H1 (cell line): ENCODE measurements around the gene L3MBTL4. TPM values are rescaled to one million over a fixed set of nuclear protein-coding genes. Genes with fewer than 3 reads are reported as not detected.
A peak's percentile ranks its signal among the peaks of the same experiment; 100 is the strongest.

Source experiments
- CTCF ChIA-PET: fragments of 300-600 bp; sonication (Branson Sonifier 250); formaldehyde crosslinking; loops from one replicate; lab custom pipeline; 2021; ENCODE audit not compliant: partially characterized antibody; lab: Charles Lee
- POLR2A ChIA-PET: fragments of 300-600 bp; sonication (Branson Sonifier 250); formaldehyde crosslinking; loops from one replicate; lab custom pipeline; 2021; ENCODE audit warnings: inconsistent platforms; ENCODE audit not compliant: partially characterized antibody; lab: Charles Lee
- DNase-seq, 2 experiments: peaks; one replicate each; pipeline versions ENCODE4 v3.0.0 to v3.0.0-alpha.2; 2010 to 2022; ENCODE audit warnings: low spot score in 2 of 2, low read depth in 1 of 2, mixed read lengths in 1 of 2
- FAIRE-seq: peaks from 2 replicates; lab custom pipeline; 2011; peaks lifted over from hg19 to GRCh38; lab: Jason Lieb, UNC
- H2AFZ ChIP-seq: 2 replicates; pipeline ENCODE4 v1.8.1; 2012; ENCODE audit warnings: low read length, inconsistent platforms
- H2AK5ac ChIP-seq: 2 replicates; pipeline ENCODE4 v1.6.1; 2013; ENCODE audit warnings: low read depth, low read length
- H2BK120ac ChIP-seq: replicated peaks from 2 replicates; pipeline ENCODE3; 2013; ENCODE audit warnings: low read depth, low read length, inconsistent platforms
- H2BK12ac ChIP-seq: 2 replicates; pipeline ENCODE4 v1.6.1; 2013; ENCODE audit warnings: low read depth, low read length
- H2BK15ac ChIP-seq: 2 replicates; pipeline ENCODE4 v1.6.1; 2013; ENCODE audit warnings: low read length
- H2BK20ac ChIP-seq: 2 replicates; pipeline ENCODE4 v1.6.1; 2013; ENCODE audit warnings: low read length
- H2BK5ac ChIP-seq: 2 replicates; pipeline ENCODE4 v1.6.1; 2013; ENCODE audit warnings: low read depth, low read length
- H3K14ac ChIP-seq: 2 replicates; pipeline ENCODE4 v1.6.1; 2013; ENCODE audit warnings: inconsistent platforms; ENCODE audit not compliant: insufficient read length
- H3K18ac ChIP-seq: 2 replicates; pipeline ENCODE4 v1.6.1; 2013; ENCODE audit warnings: low read length; ENCODE audit errors: extremely low read depth
- H3K23ac ChIP-seq: 2 replicates; pipeline ENCODE4 v1.6.1; 2013; ENCODE audit warnings: inconsistent platforms; ENCODE audit not compliant: insufficient read length
- H3K23me2 ChIP-seq: 2 replicates; pipeline ENCODE4 v1.6.1; 2013; ENCODE audit warnings: low read depth, low read length
- H3K27ac ChIP-seq: 2 replicates; pipeline ENCODE4 v1.6.1; 2011; ENCODE audit warnings: low read depth, low read length, inconsistent platforms
- H3K27me3 ChIP-seq, 4 experiments: replicated peaks in 1 of 4; 1 replicate in 1 of 4; 2 replicates in 3 of 4; pipeline versions ENCODE4 v1.6.1 to v1.8.1; 2011 to 2013; ENCODE audit warnings: low read length in 3 of 4, mild to moderate bottlenecking in 3 of 4, inconsistent platforms in 2 of 4, mixed read lengths in 2 of 4, moderate library complexity in 1 of 4; ENCODE audit not compliant: control insufficient read depth in 3 of 4, insufficient read depth in 3 of 4; ENCODE audit errors: extremely low read depth in 1 of 4
- H3K36me3 ChIP-seq, 4 experiments: 2 replicates each; pipeline versions ENCODE4 v1.6.1 to v1.8.1; 2011 to 2013; ENCODE audit warnings: mild to moderate bottlenecking in 4 of 4, low read length in 3 of 4, moderate library complexity in 2 of 4, control low read depth in 1 of 4, inconsistent platforms in 1 of 4; ENCODE audit not compliant: insufficient read depth in 4 of 4, control insufficient read depth in 2 of 4
- H3K4ac ChIP-seq: replicated peaks from 2 replicates; pipeline ENCODE3; 2013; ENCODE audit warnings: low read length, low read depth, mixed read lengths, inconsistent platforms; ENCODE audit not compliant: insufficient read length
- H3K4me1 ChIP-seq, 4 experiments: replicated peaks in 1 of 4; 1 replicate in 1 of 4; 2 replicates in 3 of 4; pipeline versions ENCODE4 v1.6.1 to v1.8.1; 2011 to 2013; ENCODE audit warnings: low read length in 3 of 4, inconsistent platforms in 2 of 4, mixed read lengths in 1 of 4; ENCODE audit not compliant: insufficient read depth in 4 of 4, control insufficient read depth in 3 of 4
- H3K4me2 ChIP-seq, 2 experiments: 2 replicates each; pipeline versions ENCODE4 v1.6.1 to v1.8.1; 2011 to 2013; ENCODE audit warnings: low read depth in 2 of 2, low read length in 2 of 2, control low read depth in 1 of 2, inconsistent platforms in 1 of 2, mild to moderate bottlenecking in 1 of 2; ENCODE audit not compliant: insufficient read depth in 1 of 2
- H3K4me3 ChIP-seq, 4 experiments: fragments of 200-600, 300-600 bp in 1 of 4; sonication (generic), shearing (Covaris generic), sonication (Bioruptor Twin) in 1 of 4; 2 replicates each; pipeline versions ENCODE4 v1.5.1 to v1.8.1; 2011 to 2016; ENCODE audit warnings: low read length in 4 of 4, low read depth in 3 of 4, control low read depth in 2 of 4, inconsistent platforms in 2 of 4, mild to moderate bottlenecking in 2 of 4, mixed read lengths in 1 of 4, moderate library complexity in 1 of 4; ENCODE audit not compliant: insufficient read depth in 2 of 4; ENCODE audit errors: extremely low read depth in 1 of 4
- H3K56ac ChIP-seq: replicated peaks from 2 replicates; pipeline ENCODE3; 2013; ENCODE audit warnings: low read depth, mild to moderate bottlenecking, mixed read lengths, low read length, inconsistent platforms; ENCODE audit not compliant: insufficient read length
- H3K79me1 ChIP-seq: 2 replicates; pipeline ENCODE4 v1.6.1; 2013; ENCODE audit warnings: low read depth, low read length, control low read depth
- H3K79me2 ChIP-seq, 2 experiments: 2 replicates each; pipeline versions ENCODE4 v1.6.1 to v1.8.1; 2012 to 2013; ENCODE audit warnings: low read length in 2 of 2, mild to moderate bottlenecking in 2 of 2, inconsistent platforms in 1 of 2; ENCODE audit not compliant: insufficient read depth in 2 of 2, control insufficient read depth in 1 of 2
- H3K9ac ChIP-seq, 4 experiments: replicated peaks in 1 of 4; 1 replicate in 1 of 4; 2 replicates in 3 of 4; pipeline versions ENCODE4 v1.6.1 to v1.8.1; 2011 to 2013; ENCODE audit warnings: low read depth in 3 of 4, low read length in 3 of 4, control low read depth in 2 of 4, mild to moderate bottlenecking in 2 of 4, moderate library complexity in 2 of 4, inconsistent platforms in 1 of 4; ENCODE audit errors: extremely low read depth in 1 of 4
- H3K9me3 ChIP-seq, 2 experiments: 2 replicates each; pipeline versions ENCODE4 v1.6.1 to v1.8.1; 2012 to 2013; ENCODE audit warnings: mild to moderate bottlenecking in 2 of 2, moderate library complexity in 2 of 2, control low read depth in 1 of 2, inconsistent platforms in 1 of 2, low read depth in 1 of 2, low read length in 1 of 2, mixed read lengths in 1 of 2; ENCODE audit not compliant: insufficient read depth in 2 of 2
- H4K20me1 ChIP-seq, 2 experiments: replicated peaks in 1 of 2; 2 replicates each; pipeline versions ENCODE3 to v1.8.1; 2011 to 2013; ENCODE audit warnings: inconsistent platforms in 2 of 2, low read length in 2 of 2, mild to moderate bottlenecking in 1 of 2; ENCODE audit not compliant: insufficient read depth in 2 of 2, control insufficient read depth in 1 of 2
- H4K5ac ChIP-seq: 2 replicates; pipeline ENCODE4 v1.6.1; 2013; ENCODE audit warnings: low read length, low read depth, mixed read lengths, inconsistent platforms; ENCODE audit not compliant: insufficient read length
- H4K8ac ChIP-seq: 2 replicates; pipeline ENCODE4 v1.8.0; 2013; ENCODE audit warnings: mild to moderate bottlenecking, moderate library complexity, low read length, inconsistent platforms; ENCODE audit not compliant: insufficient read depth; ENCODE audit errors: extremely low read depth
- H4K91ac ChIP-seq: replicated peaks from 2 replicates; pipeline ENCODE3; 2013; ENCODE audit warnings: low read length, mixed read lengths, inconsistent platforms; ENCODE audit not compliant: insufficient read length
- CEBPB ChIP-seq: IDR thresholded peaks from 2 replicates; pipeline ENCODE4 v1.6.1; 2012; ENCODE audit warnings: low read depth, low read length
- CHD2 ChIP-seq: IDR thresholded peaks from 2 replicates; pipeline ENCODE4 v1.6.1; 2012; ENCODE audit warnings: low read length, improper control_type of control experiment
- RAD21 ChIP-seq, 2 experiments: IDR thresholded peaks in 1 of 2; conservative IDR thresholded peaks in 1 of 2; 2 replicates each; pipeline ENCODE4 v1.6.1; 2011; ENCODE audit warnings: low read depth in 2 of 2, low read length in 2 of 2, improper control_type of control experiment in 1 of 2, inconsistent platforms in 1 of 2, mild to moderate bottlenecking in 1 of 2, moderate library complexity in 1 of 2
- WGBS, 2 experiments: shearing (Covaris generic) in 1 of 2; methylation state at CpG; one replicate each; pipeline versions ENCODE4 v1.1.6 to v1.1.7; 2013 to 2015; ENCODE audit warnings: low lambda C conversion rate in 2 of 2, mixed read lengths in 2 of 2, inconsistent platforms in 1 of 2, low coverage in 1 of 2, missing lambda C conversion rate in 1 of 2; ENCODE audit not compliant: insufficient replicate concordance in 2 of 2, insufficient coverage in 1 of 2, insufficient read length in 1 of 2; ENCODE audit errors: extremely low coverage in 1 of 2, missing lambda C conversion rate in 1 of 2; 5-methylcytosine and 5-hydroxymethylcytosine counted together
- polyA plus RNA-seq, 7 experiments: library from polyadenylated mRNA; depleted of rRNA in 3 of 7; stranded (reverse) in 5 of 7; unstranded in 2 of 7; fragments of >200 nt in 5 of 7; fragments of 200-250 nt in 2 of 7; gene quantifications; 1 replicate in 5 of 7; 2 replicates in 1 of 7; 4 replicates in 1 of 7; pipeline versions ENCODE4 v1.2.1 to v1.2.3, GENCODE V29; 2011 to 2013; ENCODE audit warnings: missing spikeins in 2 of 7, mixed read lengths in 2 of 7
- total RNA-seq: library from RNA; stranded (reverse); fragmentation: NEBNext Ultra II Directional; extraction: Animal tissue kit (Norgen Biotek cat#: 25700); gene quantifications from 2 replicates; pipeline ENCODE4 v1.2.1, GENCODE V29; 2021

The L3MBTL4 gene
- total and polyA plus RNA-seq, 2 of the 8 experiments (the other 6 are each of a cell fraction or from before 2014, with no cell fraction given): 1.0 to 2.1 TPM

GRCh38 chr18:5944448-5944847 is 470.3 kb downstream of the L3MBTL4 start:
- Histone ChIP-seq H3K4me3 (no peak overlapping the region), H2BK15ac (no peak overlapping the region), H3K23ac (no peak overlapping the region), H3K9me3 (no peaks in the 10 kb centered on the region), H3K4me2 (no peak overlapping the region), H2AFZ (no peak overlapping the region), H3K27me3 (no peaks in the 10 kb centered on the region), H2BK5ac (no peak overlapping the region), H2AK5ac (no peak overlapping the region), H3K27ac (no peak overlapping the region), H4K20me1 (no peaks in the 10 kb centered on the region), H3K79me2 (no peaks in the 10 kb centered on the region), H3K4ac (no peak overlapping the region), H3K4me1 (peaks cover 2 to 10% (median 8%) of the 10 kb centered on the region in 4 experiments; a peak in 5 of 7 replicates), H3K79me1 (no peaks in the 10 kb centered on the region), H4K91ac (no peak overlapping the region), H2BK120ac (no peak overlapping the region), H3K23me2 (no peaks in the 10 kb centered on the region), H2BK20ac (no peak overlapping the region), H3K14ac (no peak overlapping the region), H4K8ac (no peak overlapping the region), H3K9ac (no peak overlapping the region), H4K5ac (no peak overlapping the region), H3K36me3 (no peaks in the 10 kb centered on the region), H3K56ac (no peak overlapping the region), H3K18ac (no peak overlapping the region), H2BK12ac (no peak overlapping the region)
- DNase-seq (no peak), FAIRE-seq (no peak)
- ChIA-PET CTCF (no interaction called here), POLR2A (no interaction called here)
- TF ChIP-seq CHD2 (no peak), CEBPB (peak; percentile 73; the same call in 1 of the 2 replicates), RAD21 (IDR thresholded peaks at IDR 0.05 in 1 of 2, conservative IDR thresholded peaks at IDR 0.05 in 1 of 2; ENCODE audit: low read depth in 2 of 2, low read length in 2 of 2) (no peak)
- 95% methylated on average over 3 of the region's 3 CpGs; no CpG with 5 or more reads in 1 of the 2 experiments for WGBS, 2 experiments
